Effector memory CD4-positive, alpha-beta T cell (primary cell): ENCODE measurements around the gene CRACR2A.

Source experiments
- DNase-seq, 3 donors: peaks; one replicate each; pipeline ENCODE4 v3.0.0-alpha.2; 2020
- H3K27ac ChIP-seq: 2 replicates; pipeline ENCODE4 v1.7.0; 2013; ENCODE audit warnings: mild to moderate bottlenecking, low read length, moderate library complexity; ENCODE audit not compliant: insufficient read depth, poor library complexity, severe bottlenecking
- H3K27me3 ChIP-seq: replicated peaks from 2 replicates; pipeline ENCODE4 v1.7.0; 2013; ENCODE audit warnings: mild to moderate bottlenecking, low read length; ENCODE audit not compliant: insufficient read depth, control insufficient read depth, poor library complexity, severe bottlenecking
- H3K36me3 ChIP-seq: 2 replicates; pipeline ENCODE4 v1.7.0; 2013; ENCODE audit warnings: mild to moderate bottlenecking, low read length, moderate library complexity; ENCODE audit not compliant: control insufficient read depth, insufficient read depth
- H3K4me1 ChIP-seq: 2 replicates; pipeline ENCODE4 v1.7.0; 2013; ENCODE audit warnings: low read length, mild to moderate bottlenecking; ENCODE audit not compliant: control insufficient read depth, insufficient read depth, poor library complexity, severe bottlenecking
- H3K4me3 ChIP-seq: 2 replicates; pipeline ENCODE4 v1.7.0; 2013; ENCODE audit warnings: low read length, low read depth, mild to moderate bottlenecking; ENCODE audit not compliant: insufficient read depth, poor library complexity, severe bottlenecking
- H3K9me3 ChIP-seq: 2 replicates; pipeline ENCODE4 v1.7.0; 2013; ENCODE audit warnings: mild to moderate bottlenecking, low read length, moderate library complexity; ENCODE audit not compliant: control insufficient read depth

CRACR2A gene

DNA sequence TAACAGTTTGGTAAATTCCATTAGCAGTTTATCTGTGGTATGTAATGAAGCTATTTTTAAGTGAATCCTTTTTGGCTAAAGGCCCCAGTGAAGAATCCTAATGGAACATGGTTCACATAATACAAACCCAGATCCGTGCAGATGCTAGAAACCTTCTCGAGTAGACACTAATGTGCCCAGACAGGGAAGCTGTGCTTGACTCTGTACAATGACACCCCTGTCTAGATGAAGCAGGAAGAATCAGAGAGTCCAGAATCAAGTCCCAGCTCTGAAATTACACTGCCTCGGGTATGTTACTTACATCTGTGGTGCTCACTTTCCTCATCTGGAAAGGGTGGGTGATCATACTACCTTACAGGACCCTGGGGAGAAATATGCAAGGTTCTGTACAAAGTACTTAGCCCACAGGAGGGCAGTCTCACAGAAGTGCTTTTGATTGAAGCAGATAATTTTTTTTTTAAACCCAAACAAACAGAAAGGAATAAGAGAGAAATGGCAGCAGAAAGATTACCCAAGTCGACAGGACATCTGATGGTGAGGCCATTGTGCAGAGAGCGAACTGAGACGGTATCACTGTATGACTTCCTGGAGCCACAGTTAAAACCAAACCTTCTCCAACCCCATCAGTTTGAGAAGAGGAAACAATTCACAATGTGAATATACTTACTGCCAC is 8.5 kb downstream of the CRACR2A start:
- no peak for DNase-seq
- Histone ChIP-seq H3K4me1 (peaks cover 19% of the 10 kb centered on the region), H3K27ac (no peak overlapping the region), H3K27me3 (no peaks in the 10 kb centered on the region), H3K9me3 (no peaks in the 10 kb centered on the region), H3K36me3 (peaks cover 6% of the 10 kb centered on the region), H3K4me3 (no peak overlapping the region)

DNA sequence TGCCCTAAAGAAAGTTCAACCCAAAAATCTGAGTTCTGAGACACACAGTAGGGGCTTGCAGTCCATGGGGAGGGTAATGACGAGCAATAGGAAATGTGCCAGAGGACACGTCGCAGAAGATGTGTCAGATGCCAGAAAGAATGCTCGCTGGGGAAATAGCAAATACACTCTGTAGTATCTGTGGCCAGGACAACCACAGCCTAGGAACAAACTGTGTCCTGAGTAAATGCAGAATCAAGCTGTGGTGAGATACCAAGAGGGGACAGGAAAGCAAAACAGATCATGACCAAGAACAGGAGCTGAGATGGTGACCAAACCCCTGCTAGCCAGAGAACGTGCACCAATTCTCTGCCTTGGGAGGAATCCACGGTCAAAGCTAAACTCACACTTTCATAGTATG is 9.1 kb downstream of the CRACR2A start:
- peaks cover 6% of the 10 kb centered on the region for H3K36me3 ChIP-seq

DNA sequence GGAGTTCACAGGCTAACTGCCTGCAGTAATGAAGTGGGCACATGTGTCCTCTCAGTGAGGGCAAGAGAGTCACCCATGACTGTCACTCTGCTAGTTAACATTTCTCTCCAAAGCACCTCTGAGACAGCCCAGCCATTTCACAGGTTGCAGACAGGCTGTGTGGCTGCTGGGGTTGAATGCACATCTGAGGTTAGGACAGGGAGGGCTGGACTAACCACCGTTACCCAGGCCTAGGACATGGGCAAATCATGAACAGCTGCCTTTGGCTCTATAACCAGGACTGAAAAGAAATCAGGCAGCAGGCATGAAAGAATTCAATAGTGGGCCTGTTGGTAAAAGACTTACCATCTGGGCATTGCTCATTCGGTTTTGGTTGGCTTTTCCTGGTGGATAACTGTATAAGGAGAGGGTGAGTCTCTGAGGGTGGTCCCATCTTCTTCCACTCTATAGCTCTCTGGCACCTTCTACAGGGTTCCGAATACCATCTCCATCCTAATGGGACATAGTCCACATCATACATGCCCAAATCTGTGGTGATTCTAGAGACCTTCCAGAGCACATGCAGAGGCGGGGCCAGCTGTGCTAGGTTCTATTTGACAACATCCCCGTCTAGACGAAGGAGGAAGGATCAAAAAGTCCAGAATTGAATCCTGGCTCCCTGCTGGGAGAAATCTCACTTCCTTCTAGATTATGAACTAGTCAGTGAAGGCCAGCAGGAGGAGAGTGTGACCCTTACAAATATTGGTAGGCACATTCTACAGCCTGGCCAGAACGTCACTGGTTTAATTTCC is 10.8 kb downstream of the CRACR2A start:
- Histone ChIP-seq H3K27me3 (no peaks in the 10 kb centered on the region), H3K4me3 (no peak overlapping the region), H3K36me3 (peaks cover 6% of the 10 kb centered on the region), H3K27ac (no peak overlapping the region), H3K4me1 (peaks cover 2% of the 10 kb centered on the region), H3K9me3 (no peaks in the 10 kb centered on the region)
- DNase-seq = no peak

More for the DNA sequence above, 9.1 kb downstream of the CRACR2A start:
- H3K4me1 ChIP-seq = peaks cover 19% of the 10 kb centered on the region
- H3K4me3 ChIP-seq = no peak overlapping the region
- no peaks in the 10 kb centered on the region for H3K9me3 ChIP-seq
- no peaks in the 10 kb centered on the region for H3K27me3 ChIP-seq
- DNase-seq = no peak
- no peak overlapping the region for H3K27ac ChIP-seq

DNA sequence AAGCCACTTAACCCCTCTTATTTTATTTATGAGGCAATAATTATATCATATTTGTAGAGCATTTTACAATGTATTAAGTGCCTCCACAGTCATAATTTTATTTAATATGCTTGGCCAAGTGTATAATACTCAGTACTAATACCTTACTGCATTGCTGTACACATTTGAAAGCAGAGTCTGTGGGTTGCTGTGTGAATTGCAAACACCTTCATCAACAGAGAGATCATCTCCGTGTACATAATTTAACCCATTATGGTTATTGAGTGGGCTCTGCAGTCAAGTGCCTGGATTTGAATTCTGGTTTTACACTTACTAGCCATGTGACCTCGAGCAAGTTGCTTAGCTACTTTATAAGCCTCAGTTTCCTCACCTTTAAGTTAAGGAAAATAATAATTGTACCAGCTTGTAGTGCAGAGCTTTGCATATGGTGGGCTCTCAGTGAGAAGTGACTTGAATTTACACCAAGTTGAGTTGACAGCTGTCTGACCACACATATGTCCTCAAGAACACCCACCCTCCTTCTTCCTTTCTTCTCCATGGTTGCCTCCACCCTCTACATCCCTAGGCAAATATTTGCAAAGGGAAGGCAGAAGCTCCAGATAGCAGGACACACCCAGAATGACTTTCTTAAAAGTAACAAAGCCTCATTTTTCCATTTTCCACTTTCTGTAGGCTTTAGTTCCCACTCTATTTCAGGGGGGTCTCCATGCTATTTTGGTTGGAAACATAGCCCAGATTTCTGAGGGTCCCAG is 12.3 kb downstream of the CRACR2A start:
- Histone ChIP-seq H3K4me1 (no peaks in the 10 kb centered on the region), H3K27ac (no peak overlapping the region), H3K36me3 (peaks cover 6% of the 10 kb centered on the region), H3K4me3 (no peak overlapping the region), H3K9me3 (no peaks in the 10 kb centered on the region), H3K27me3 (no peaks in the 10 kb centered on the region)
- DNase-seq = no peak

DNA sequence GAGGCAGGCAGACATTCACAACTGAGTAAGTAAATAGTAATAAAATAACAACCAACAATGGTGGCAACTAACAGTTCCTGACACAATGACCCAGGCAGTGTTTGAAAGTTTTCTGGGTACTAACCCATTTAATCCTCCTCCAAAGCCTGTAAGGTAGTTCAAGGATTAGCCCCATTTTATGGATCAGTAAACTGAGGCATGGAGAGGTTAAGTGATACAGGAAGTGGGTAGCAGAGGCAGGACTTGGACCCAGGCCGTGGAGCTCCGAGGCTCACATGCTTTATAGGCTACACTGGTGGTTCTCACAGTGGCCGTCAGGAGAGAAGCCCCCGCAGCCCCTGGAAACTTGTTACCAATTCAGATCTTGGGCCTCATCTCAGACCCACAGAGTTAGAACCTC is 17.5 kb downstream of the CRACR2A start:
- H3K36me3 ChIP-seq = peaks cover 26% of the 10 kb centered on the region
- H3K9me3 ChIP-seq = no peaks in the 10 kb centered on the region
- no peak overlapping the region for H3K4me3 ChIP-seq
- DNase-seq = no peak
- no peaks in the 10 kb centered on the region for H3K27me3 ChIP-seq
- no peaks in the 10 kb centered on the region for H3K4me1 ChIP-seq
- H3K27ac ChIP-seq = no peak overlapping the region

DNA sequence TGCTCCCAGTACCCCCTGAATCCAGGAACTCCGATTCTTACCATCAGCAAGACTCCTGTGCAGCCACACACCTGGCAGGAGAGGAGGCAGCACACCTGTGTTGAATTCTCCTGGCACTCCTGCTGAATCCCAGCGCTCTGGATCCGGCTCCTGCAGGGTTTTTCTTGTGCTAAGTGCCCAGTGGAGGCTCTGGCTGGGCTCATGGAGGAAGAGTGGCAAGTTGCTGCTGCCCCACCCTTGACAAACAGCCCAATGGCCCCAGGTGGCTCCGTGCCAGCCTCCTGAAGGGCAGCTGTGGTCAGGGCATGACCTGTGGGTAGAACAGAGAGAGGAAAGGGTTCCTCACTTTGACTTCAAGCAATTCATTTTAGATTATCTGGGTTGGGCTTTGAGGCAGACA is 20.0 kb downstream of the CRACR2A start:
- Histone ChIP-seq H3K9me3 (no peaks in the 10 kb centered on the region), H3K4me1 (no peaks in the 10 kb centered on the region), H3K27me3 (no peaks in the 10 kb centered on the region), H3K4me3 (no peak overlapping the region), H3K36me3 (peaks cover 26% of the 10 kb centered on the region), H3K27ac (no peak overlapping the region)
- DNase-seq = no peak

DNA sequence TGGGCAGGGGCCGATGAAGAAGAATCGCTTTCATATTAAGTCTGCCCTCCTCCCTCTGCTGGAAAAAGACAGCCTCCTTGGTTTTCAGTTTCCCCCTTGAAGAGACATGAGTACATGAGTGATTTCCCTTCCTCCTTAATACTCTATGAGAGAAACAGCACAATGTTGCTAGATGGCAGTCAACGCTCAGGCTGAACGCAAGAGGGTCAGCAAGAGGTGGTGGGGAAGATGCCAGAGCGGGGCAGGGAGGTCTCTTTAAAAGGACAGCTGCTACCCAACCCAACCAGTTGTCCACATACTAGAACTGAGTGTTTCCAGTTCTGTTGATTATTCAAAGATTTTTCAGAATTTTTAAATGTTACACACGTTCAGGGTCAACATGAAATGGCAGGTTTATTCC is 22.8 kb downstream of the CRACR2A start:
- H3K27ac ChIP-seq = no peak overlapping the region
- DNase-seq = no peak
- H3K27me3 ChIP-seq = no peaks in the 10 kb centered on the region

DNA sequence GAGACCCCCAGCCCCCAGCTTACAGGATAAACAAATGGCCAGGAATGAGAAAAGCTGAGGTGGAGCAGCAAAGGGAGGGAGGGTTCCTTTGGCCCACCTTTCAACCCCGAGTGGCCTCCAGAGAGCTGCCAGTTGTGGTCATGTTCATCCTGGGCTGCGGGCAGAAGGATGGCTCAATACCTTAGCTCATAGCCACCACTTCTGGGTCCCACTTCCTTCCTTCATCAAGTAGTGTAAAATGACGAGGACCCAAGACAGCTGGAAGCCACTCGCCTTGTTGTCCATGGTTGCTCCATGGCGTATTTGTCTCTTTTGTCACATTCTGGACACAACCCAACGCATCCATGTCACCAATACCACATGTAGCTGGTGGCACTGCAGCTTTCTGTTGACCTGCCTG is 24.2 kb downstream of the CRACR2A start:
- Histone ChIP-seq H3K36me3 (peaks cover 32% of the 10 kb centered on the region), H3K4me3 (no peak overlapping the region), H3K9me3 (no peaks in the 10 kb centered on the region), H3K27me3 (no peaks in the 10 kb centered on the region), H3K27ac (peak overlapping the region; percentile 19), H3K4me1 (no peaks in the 10 kb centered on the region)
- DNase-seq = no peak

More for the DNA sequence above, 22.8 kb downstream of the CRACR2A start:
- Histone ChIP-seq H3K9me3 (no peaks in the 10 kb centered on the region), H3K36me3 (peaks cover 26% of the 10 kb centered on the region), H3K4me1 (no peaks in the 10 kb centered on the region), H3K4me3 (no peak overlapping the region)

DNA sequence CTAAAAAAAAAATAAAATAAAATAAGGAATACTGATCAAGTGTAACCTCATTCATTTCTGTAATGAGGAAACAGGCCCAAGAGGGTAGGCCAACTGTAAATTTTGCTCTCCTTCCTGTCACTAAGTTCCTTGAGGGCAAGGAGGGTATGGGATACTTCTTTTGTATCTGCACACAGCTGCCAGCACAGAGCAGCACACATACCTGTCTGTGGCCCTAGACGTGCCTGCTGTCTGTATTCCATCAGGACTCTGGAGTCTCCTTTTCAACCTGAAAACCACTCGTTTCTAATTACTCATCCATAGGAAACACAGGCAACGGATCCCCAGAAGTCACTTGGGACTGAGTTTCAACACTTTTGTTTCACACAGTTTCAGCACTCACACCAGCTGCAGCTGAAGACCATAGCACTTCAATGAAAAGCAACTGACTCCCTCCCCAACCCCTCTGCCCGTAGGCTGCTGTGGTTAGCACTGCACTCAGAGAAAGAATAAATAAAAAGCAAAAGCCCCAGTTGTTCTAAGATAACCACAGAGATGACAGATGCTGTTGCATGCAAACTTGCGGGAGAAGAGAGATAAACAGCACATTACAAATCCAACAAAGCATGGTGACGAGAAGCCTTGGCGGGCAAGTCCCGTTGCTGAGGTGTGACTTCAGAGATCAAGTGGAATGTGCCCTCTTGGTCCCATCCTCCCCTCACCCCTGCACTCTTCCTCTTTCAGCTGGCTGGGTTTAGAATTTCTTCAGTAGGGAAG is 24.9 kb downstream of the CRACR2A start:
- Histone ChIP-seq H3K4me1 (no peaks in the 10 kb centered on the region), H3K36me3 (peaks cover 29% of the 10 kb centered on the region), H3K9me3 (peaks cover 1% of the 10 kb centered on the region), H3K4me3 (no peak overlapping the region), H3K27ac (peak overlapping the region; percentile 19), H3K27me3 (no peaks in the 10 kb centered on the region)
- DNase-seq = peak in 2 of 3 donors; percentile 6 to 10
